ENCODE data around the gene MPHOSPH9. TPM values are rescaled to one million over a fixed set of nuclear protein-coding genes. Genes with fewer than 3 reads are reported as not detected.

MPHOSPH9 gene
- total and polyA plus RNA-seq, 2 of the 13 experiments (the other 11 are each of a cell fraction or from before 2014, with no cell fraction given) = 20.3 to 63.4 TPM

DNA sequence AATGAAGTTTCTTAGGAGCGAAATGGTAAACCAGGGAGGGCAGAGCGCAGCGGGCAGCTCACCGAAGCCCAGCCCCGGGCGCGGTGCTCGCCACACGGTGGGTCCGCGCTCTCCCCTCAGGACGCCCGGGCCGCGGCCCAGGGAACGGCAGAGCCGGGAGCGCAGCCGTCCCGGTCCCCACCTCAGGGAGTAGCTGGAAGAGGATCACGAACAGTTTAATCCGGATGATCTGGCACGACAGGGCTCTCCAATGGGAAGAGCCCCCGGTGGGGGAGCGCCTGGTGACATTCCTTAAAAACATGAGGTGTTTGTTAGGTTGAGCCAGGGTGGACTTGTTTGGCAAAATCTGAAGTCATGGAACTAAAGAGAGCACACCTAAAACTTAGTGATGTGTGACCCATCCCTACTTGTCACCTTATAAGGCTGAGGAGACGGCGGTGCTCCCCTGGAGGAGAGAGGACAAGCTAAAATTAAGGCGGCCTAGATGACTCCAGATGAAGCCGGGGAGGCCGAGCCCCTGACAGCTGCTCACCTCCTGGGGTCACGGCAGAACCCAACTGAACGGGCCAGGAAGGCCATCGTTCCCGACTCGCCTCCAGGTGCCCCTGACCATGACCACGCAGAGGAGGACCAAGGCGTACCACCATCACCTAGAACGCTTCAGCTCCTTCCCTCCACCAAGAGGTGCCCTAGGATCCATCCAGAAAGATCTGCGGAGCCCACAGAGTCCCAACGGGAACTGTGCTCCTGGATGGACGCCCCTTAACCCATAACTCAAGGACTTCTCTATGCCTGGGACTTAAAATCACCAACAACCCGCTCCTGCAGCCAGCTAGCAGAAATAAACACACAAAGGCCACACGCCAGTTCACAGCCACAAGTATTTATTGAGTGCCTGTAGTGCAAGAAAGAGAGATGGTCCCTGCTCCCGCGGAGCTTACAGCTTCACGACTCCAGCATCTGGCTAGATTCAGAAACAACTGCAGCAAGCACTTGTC, 81.2 kb downstream of the MPHOSPH9 start (continued):
- TF ChIP-seq, protein P1, sequence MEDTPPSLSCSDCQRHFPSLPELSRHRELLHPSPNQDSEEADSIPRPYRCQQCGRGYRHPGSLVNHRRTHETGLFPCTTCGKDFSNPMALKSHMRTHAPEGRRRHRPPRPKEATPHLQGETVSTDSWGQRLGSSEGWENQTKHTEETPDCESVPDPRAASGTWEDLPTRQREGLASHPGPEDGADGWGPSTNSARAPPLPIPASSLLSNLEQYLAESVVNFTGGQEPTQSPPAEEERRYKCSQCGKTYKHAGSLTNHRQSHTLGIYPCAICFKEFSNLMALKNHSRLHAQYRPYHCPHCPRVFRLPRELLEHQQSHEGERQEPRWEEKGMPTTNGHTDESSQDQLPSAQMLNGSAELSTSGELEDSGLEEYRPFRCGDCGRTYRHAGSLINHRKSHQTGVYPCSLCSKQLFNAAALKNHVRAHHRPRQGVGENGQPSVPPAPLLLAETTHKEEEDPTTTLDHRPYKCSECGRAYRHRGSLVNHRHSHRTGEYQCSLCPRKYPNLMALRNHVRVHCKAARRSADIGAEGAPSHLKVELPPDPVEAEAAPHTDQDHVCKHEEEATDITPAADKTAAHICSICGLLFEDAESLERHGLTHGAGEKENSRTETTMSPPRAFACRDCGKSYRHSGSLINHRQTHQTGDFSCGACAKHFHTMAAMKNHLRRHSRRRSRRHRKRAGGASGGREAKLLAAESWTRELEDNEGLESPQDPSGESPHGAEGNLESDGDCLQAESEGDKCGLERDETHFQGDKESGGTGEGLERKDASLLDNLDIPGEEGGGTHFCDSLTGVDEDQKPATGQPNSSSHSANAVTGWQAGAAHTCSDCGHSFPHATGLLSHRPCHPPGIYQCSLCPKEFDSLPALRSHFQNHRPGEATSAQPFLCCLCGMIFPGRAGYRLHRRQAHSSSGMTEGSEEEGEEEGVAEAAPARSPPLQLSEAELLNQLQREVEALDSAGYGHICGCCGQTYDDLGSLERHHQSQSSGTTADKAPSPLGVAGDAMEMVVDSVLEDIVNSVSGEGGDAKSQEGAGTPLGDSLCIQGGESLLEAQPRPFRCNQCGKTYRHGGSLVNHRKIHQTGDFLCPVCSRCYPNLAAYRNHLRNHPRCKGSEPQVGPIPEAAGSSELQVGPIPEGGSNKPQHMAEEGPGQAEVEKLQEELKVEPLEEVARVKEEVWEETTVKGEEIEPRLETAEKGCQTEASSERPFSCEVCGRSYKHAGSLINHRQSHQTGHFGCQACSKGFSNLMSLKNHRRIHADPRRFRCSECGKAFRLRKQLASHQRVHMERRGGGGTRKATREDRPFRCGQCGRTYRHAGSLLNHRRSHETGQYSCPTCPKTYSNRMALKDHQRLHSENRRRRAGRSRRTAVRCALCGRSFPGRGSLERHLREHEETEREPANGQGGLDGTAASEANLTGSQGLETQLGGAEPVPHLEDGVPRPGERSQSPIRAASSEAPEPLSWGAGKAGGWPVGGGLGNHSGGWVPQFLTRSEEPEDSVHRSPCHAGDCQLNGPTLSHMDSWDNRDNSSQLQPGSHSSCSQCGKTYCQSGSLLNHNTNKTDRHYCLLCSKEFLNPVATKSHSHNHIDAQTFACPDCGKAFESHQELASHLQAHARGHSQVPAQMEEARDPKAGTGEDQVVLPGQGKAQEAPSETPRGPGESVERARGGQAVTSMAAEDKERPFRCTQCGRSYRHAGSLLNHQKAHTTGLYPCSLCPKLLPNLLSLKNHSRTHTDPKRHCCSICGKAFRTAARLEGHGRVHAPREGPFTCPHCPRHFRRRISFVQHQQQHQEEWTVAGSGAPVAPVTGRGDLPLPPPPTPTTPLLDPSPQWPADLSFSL (CRISPR knock-in tag; IDR thresholded peaks at IDR 0.05) = no peak
- TF ChIP-seq, protein P2, sequence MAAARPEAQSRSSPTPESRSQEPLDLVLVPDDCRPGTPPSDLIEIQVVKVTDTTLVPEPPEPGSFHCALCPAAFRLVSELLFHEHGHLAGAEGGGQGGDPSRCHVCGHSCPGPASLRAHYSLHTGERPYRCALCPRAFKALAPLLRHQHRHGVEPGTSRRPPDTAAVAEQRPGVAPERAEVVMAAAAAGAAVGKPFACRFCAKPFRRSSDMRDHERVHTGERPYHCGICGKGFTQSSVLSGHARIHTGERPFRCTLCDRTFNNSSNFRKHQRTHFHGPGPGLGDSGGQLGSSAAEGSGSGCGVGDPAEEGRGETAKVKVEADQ (CRISPR knock-in tag; IDR thresholded peaks at IDR 0.05; ENCODE audit: borderline replicate concordance) = peak; percentile 37; the same call in 1 of the 2 replicates
- TF ChIP-seq, protein P3, sequence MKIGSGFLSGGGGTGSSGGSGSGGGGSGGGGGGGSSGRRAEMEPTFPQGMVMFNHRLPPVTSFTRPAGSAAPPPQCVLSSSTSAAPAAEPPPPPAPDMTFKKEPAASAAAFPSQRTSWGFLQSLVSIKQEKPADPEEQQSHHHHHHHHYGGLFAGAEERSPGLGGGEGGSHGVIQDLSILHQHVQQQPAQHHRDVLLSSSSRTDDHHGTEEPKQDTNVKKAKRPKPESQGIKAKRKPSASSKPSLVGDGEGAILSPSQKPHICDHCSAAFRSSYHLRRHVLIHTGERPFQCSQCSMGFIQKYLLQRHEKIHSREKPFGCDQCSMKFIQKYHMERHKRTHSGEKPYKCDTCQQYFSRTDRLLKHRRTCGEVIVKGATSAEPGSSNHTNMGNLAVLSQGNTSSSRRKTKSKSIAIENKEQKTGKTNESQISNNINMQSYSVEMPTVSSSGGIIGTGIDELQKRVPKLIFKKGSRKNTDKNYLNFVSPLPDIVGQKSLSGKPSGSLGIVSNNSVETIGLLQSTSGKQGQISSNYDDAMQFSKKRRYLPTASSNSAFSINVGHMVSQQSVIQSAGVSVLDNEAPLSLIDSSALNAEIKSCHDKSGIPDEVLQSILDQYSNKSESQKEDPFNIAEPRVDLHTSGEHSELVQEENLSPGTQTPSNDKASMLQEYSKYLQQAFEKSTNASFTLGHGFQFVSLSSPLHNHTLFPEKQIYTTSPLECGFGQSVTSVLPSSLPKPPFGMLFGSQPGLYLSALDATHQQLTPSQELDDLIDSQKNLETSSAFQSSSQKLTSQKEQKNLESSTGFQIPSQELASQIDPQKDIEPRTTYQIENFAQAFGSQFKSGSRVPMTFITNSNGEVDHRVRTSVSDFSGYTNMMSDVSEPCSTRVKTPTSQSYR (CRISPR knock-in tag; IDR thresholded peaks at IDR 0.05; ENCODE audit: borderline replicate concordance) = no peak
- TF ChIP-seq NR3C1 (CRISPR knock-in tag; IDR thresholded peaks at IDR 0.05) (no peak), SUZ12 (IDR thresholded peaks at IDR 0.05; ENCODE audit: low read depth, low read length) (no peak), ZNF605 (CRISPR knock-in tag; IDR thresholded peaks at IDR 0.05) (0 out of 2 replicates have a peak, but pooled peaks have one; percentile 62), ZBTB3 (CRISPR knock-in tag; IDR thresholded peaks at IDR 0.05; ENCODE audit: borderline replicate concordance, low read depth) (no peak), FOXK2 (IDR thresholded peaks at IDR 0.05) (no peak), ARNTL (CRISPR knock-in tag; IDR thresholded peaks at IDR 0.05) (no peak), RXRA (CRISPR knock-in tag; IDR thresholded peaks at IDR 0.05) (0 out of 2 replicates have a peak, but pooled peaks have one; percentile 21), ZSCAN20 (CRISPR knock-in tag; IDR thresholded peaks at IDR 0.05; ENCODE audit: borderline replicate concordance) (no peak), REXO4 (CRISPR knock-in tag; IDR thresholded peaks at IDR 0.05; ENCODE audit: borderline replicate concordance) (no peak), SETDB1 (CRISPR knock-in tag; IDR thresholded peaks at IDR 0.05; ENCODE audit: borderline replicate concordance) (no peak), TMF1 (CRISPR knock-in tag; IDR thresholded peaks at IDR 0.05; ENCODE audit: low read depth) (no peak)
- TF ChIP-seq, protein P4, sequence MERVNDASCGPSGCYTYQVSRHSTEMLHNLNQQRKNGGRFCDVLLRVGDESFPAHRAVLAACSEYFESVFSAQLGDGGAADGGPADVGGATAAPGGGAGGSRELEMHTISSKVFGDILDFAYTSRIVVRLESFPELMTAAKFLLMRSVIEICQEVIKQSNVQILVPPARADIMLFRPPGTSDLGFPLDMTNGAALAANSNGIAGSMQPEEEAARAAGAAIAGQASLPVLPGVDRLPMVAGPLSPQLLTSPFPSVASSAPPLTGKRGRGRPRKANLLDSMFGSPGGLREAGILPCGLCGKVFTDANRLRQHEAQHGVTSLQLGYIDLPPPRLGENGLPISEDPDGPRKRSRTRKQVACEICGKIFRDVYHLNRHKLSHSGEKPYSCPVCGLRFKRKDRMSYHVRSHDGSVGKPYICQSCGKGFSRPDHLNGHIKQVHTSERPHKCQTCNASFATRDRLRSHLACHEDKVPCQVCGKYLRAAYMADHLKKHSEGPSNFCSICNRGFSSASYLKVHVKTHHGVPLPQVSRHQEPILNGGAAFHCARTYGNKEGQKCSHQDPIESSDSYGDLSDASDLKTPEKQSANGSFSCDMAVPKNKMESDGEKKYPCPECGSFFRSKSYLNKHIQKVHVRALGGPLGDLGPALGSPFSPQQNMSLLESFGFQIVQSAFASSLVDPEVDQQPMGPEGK (CRISPR knock-in tag; IDR thresholded peaks at IDR 0.05) = no peak
